HCT116 (cell line): ENCODE measurements around the gene PYGB. TPM values are rescaled to one million over a fixed set of nuclear protein-coding genes. Genes with fewer than 3 reads are reported as not detected.

Experiments used
- ATAC-seq: fragments of 200-7000 bp; cut with Tn5 transposase; 2 replicates; pipeline ENCODE4 v1.9.1; 2020; ENCODE audit warnings: mild to moderate bottlenecking, moderate library complexity
- BruUV-seq: library from RNA; stranded (reverse); fragments of 400-500 nt; replicated peaks from 2 replicates; lab custom pipeline; 2021; lab: Mats Ljungman, UMichigan
- CTCF ChIA-PET: fragments of 300-600 bp; sonication (Branson Sonifier 250); formaldehyde crosslinking; loops from one replicate; lab custom pipeline; 2021; ENCODE audit warnings: antibody characterized with exemption; lab: Charles Lee
- POLR2A ChIA-PET: fragments of 300-600, 350-600 bp; sonication (Branson Sonifier 250); formaldehyde crosslinking; loops from one replicate; lab custom pipeline; 2021; ENCODE audit warnings: antibody characterized with exemption; lab: Charles Lee
- RAD21 ChIA-PET, 2 experiments: fragments of 300-600 bp; sonication (Branson Sonifier 250); formaldehyde crosslinking; loops; one replicate each; lab custom pipeline; 2023; ENCODE audit warnings: low total read pairs in 2 of 2; ENCODE audit not compliant: uncharacterized antibody in 2 of 2, unreplicated experiment in 2 of 2, low non-redundant PET in 1 of 2; lab: Charles Lee
- DNase-seq: peaks from one replicate; pipeline ENCODE4 v3.0.0-alpha.2; 2010; ENCODE audit warnings: low read depth, low spot score
- H2AFZ ChIP-seq: fragments of 200-600 bp; shearing (Covaris generic), sonication (generic); 2 replicates; pipeline ENCODE4 v1.6.1; 2017; ENCODE audit warnings: low read depth, mixed run types, mixed read lengths, antibody characterized with exemption, low read length; ENCODE audit not compliant: poor library complexity, severe bottlenecking
- H3K27ac ChIP-seq: 2 replicates; pipeline ENCODE4 v1.5.1; 2012; ENCODE audit warnings: low read depth, low read length
- H3K27me3 ChIP-seq: fragments of 200-600 bp; sonication (generic); 2 replicates; pipeline ENCODE4 v1.6.1; 2016; ENCODE audit warnings: mixed run types, low read length, mixed read lengths; ENCODE audit not compliant: insufficient read depth
- H3K36me3 ChIP-seq, 2 experiments: fragments of 200-500 bp in 1 of 2; fragments of 200-600 bp in 1 of 2; sonication (Bioruptor generic) in 1 of 2; sonication (generic) in 1 of 2; 2 replicates each; pipeline versions ENCODE4 v1.5.1 to v1.6.1; 2014 to 2016; ENCODE audit warnings: low read length in 2 of 2, inconsistent platforms in 1 of 2, mixed read lengths in 1 of 2, mixed run types in 1 of 2; ENCODE audit not compliant: insufficient read depth in 2 of 2, control insufficient read depth in 1 of 2
- H3K4me1 ChIP-seq, 2 experiments: fragments of 200-600 bp in 1 of 2; sonication (generic) in 1 of 2; 2 replicates each; pipeline versions ENCODE4 v1.5.1 to v1.6.1; 2012 to 2017; ENCODE audit warnings: low read length in 2 of 2, inconsistent platforms in 1 of 2, mild to moderate bottlenecking in 1 of 2, mixed read lengths in 1 of 2, mixed run types in 1 of 2, moderate library complexity in 1 of 2; ENCODE audit not compliant: insufficient read depth in 2 of 2, control insufficient read depth in 1 of 2
- H3K4me2 ChIP-seq: fragments of 200-600 bp; sonication (generic); 2 replicates; pipeline ENCODE4 v1.6.1; 2017; ENCODE audit warnings: mixed run types, low read length, mixed read lengths
- H3K4me3 ChIP-seq, 2 experiments: fragments of 200-600 bp in 1 of 2; sonication (generic) in 1 of 2; replicated peaks in 1 of 2; 2 replicates each; pipeline ENCODE4 v1.5.1; 2011 to 2016; ENCODE audit warnings: low read length in 2 of 2, control low read depth in 1 of 2, low read depth in 1 of 2, mild to moderate bottlenecking in 1 of 2, mixed read lengths in 1 of 2, mixed run types in 1 of 2
- H3K79me2 ChIP-seq: fragments of 200-600 bp; sonication (generic); 2 replicates; pipeline ENCODE4 v1.6.1; 2017; ENCODE audit warnings: mild to moderate bottlenecking, mixed run types, low read length, moderate library complexity, mixed read lengths; ENCODE audit not compliant: insufficient read depth
- H3K9ac ChIP-seq: fragments of 200-600 bp; sonication (generic); 2 replicates; pipeline ENCODE4 v1.6.1; 2016; ENCODE audit warnings: low read length, mixed read lengths
- H3K9me2 ChIP-seq: fragments of 200-600 bp; sonication (generic), shearing (Covaris generic); 2 replicates; pipeline ENCODE4 v1.6.1; 2017; ENCODE audit warnings: mixed run types, mild to moderate bottlenecking, moderate library complexity; ENCODE audit not compliant: insufficient read depth
- H3K9me3 ChIP-seq, 2 experiments: fragments of 200-500 bp in 1 of 2; fragments of 200-600 bp in 1 of 2; sonication (Bioruptor generic) in 1 of 2; sonication (generic) in 1 of 2; 2 replicates each; pipeline ENCODE4 v1.6.1; 2014 to 2017; ENCODE audit warnings: low read length in 2 of 2, mixed read lengths in 2 of 2, inconsistent platforms in 1 of 2, low read depth in 1 of 2, mild to moderate bottlenecking in 1 of 2, mixed run types in 1 of 2, moderate library complexity in 1 of 2; ENCODE audit not compliant: control insufficient read depth in 1 of 2, insufficient read depth in 1 of 2
- H4K20me1 ChIP-seq: fragments of 200-600 bp; sonication (generic), shearing (Covaris generic); 2 replicates; pipeline ENCODE4 v1.6.1; 2017; ENCODE audit warnings: mixed run types, mild to moderate bottlenecking, moderate library complexity; ENCODE audit not compliant: insufficient read depth
- CEBPB ChIP-seq: IDR thresholded peaks from 2 replicates; pipeline ENCODE4 v1.6.1; 2012; ENCODE audit warnings: low read depth
- CTCF ChIP-seq, 3 experiments: fragments of 200-600 bp in 1 of 3; sonication (generic) in 1 of 3; IDR thresholded peaks in 2 of 3; conservative IDR thresholded peaks in 1 of 3; 2 replicates each; pipeline ENCODE4 v1.5.1; 2012 to 2017; ENCODE audit warnings: low read depth in 2 of 3, low read length in 2 of 3, antibody characterized with exemption in 1 of 3, borderline replicate concordance in 1 of 3, control low read depth in 1 of 3, mild to moderate bottlenecking in 1 of 3, mixed read lengths in 1 of 3, mixed run types in 1 of 3, moderate library complexity in 1 of 3; ENCODE audit not compliant: insufficient read depth in 1 of 3
- ELF1 ChIP-seq: IDR thresholded peaks from 2 replicates; pipeline ENCODE4 v1.6.1; 2012; ENCODE audit warnings: low read depth, borderline replicate concordance
- EZH2 ChIP-seq: fragments of 200-600 bp; sonication (generic); IDR thresholded peaks from 2 replicates; pipeline ENCODE4 v1.6.1; 2017; ENCODE audit warnings: antibody characterized with exemption, mixed run types
- FOSL1 ChIP-seq: IDR thresholded peaks from 2 replicates; pipeline ENCODE4 v1.6.1; 2012; ENCODE audit warnings: low read depth
- JUND ChIP-seq: IDR thresholded peaks from 2 replicates; pipeline ENCODE4 v1.6.1; 2012
- REST ChIP-seq: IDR thresholded peaks from 2 replicates; pipeline ENCODE4 v1.6.1; 2012; ENCODE audit warnings: low read depth
- SIN3A ChIP-seq: IDR thresholded peaks from 2 replicates; pipeline ENCODE4 v1.6.1; 2012; ENCODE audit warnings: low read depth
- SP1 ChIP-seq: IDR thresholded peaks from 2 replicates; pipeline ENCODE4 v1.6.1; 2012; ENCODE audit warnings: low read depth
- SRF ChIP-seq: IDR thresholded peaks from 2 replicates; pipeline ENCODE4 v1.6.1; 2012; ENCODE audit warnings: low read depth
- TCF7L2 ChIP-seq: IDR thresholded peaks from 2 replicates; pipeline ENCODE4 v1.7.0; 2011; ENCODE audit warnings: borderline replicate concordance, inconsistent platforms; ENCODE audit not compliant: insufficient read depth, insufficient read length; ENCODE audit errors: extremely low read depth
- ZBTB33 ChIP-seq: IDR thresholded peaks from 2 replicates; pipeline ENCODE4 v1.6.1; 2011; ENCODE audit warnings: mild to moderate bottlenecking, low read length, moderate library complexity; ENCODE audit not compliant: insufficient replicate concordance; ENCODE audit errors: extremely low read depth
- ZFX ChIP-seq: fragments of 450-650 bp; IDR thresholded peaks from 2 replicates; pipeline ENCODE4 v1.6.1; 2017
- ZNF274 ChIP-seq: fragments of 200-500 bp; sonication (Bioruptor generic); IDR thresholded peaks from 2 replicates; pipeline ENCODE4 v1.6.1; 2014; ENCODE audit warnings: mild to moderate bottlenecking, low read depth, low read length, inconsistent platforms
- intact Hi-C: fragments of 100-400 bp; cut with micrococcal nuclease; formaldehyde crosslinking; loops from 2 replicates; pipeline ENCODE4 v1.10.0; 2022
- total RNA-seq: library from RNA; stranded (reverse); gene quantifications from one replicate; pipeline ENCODE4 v1.2.1, GENCODE V29; 2021; ENCODE audit not compliant: unreplicated experiment

Gene PYGB
- total RNA-seq, 1 experiment from 2014 or later, result 87.8 TPM

GRCh38 chr20:25346349-25346748, 98.5 kb downstream of the PYGB start:
- no peaks in the 10 kb centered on the region for H3K4me1 ChIP-seq
- no peaks in the 10 kb centered on the region for H3K36me3 ChIP-seq
- H4K20me1 ChIP-seq, result no peaks in the 10 kb centered on the region
- DNase-seq, result no peak
- no peaks in the 10 kb centered on the region for H3K27me3 ChIP-seq
- H2AFZ ChIP-seq, result no peak overlapping the region
- BruUV-seq, result no TSS peak
- H3K9ac ChIP-seq, result no peak overlapping the region
- H3K79me2 ChIP-seq, result peaks cover 29% of the 10 kb centered on the region
- no peaks in the 10 kb centered on the region for H3K9me3 ChIP-seq
- no peak for ATAC-seq
- CTCF ChIA-PET, result no interaction called here
- H3K27ac ChIP-seq, result no peak overlapping the region
- H3K4me2 ChIP-seq, result no peak overlapping the region
- H3K4me3 ChIP-seq, result no peak overlapping the region
- RAD21 ChIA-PET, result no interaction called here
- POLR2A ChIA-PET, result no interaction called here
- TF ChIP-seq ZBTB33 (no peak), SIN3A (no peak), SRF (no peak), SP1 (no peak), EZH2 (no peak), JUND (no peak), REST (no peak), FOSL1 (no peak), ELF1 (no peak), CTCF (IDR thresholded peaks at IDR 0.05 in 2 of 3, conservative IDR thresholded peaks at IDR 0.05 in 1 of 3; ENCODE audit: borderline replicate concordance in 1 of 3, insufficient read depth in 1 of 3, low read depth in 2 of 3, low read length in 2 of 3) (no peak), ZFX (no peak), CEBPB (no peak), ZNF274 (no peak), TCF7L2 (no peak)
- TF ChIP-seq, all 23 proteins: peak for 0
- intact Hi-C loops, result no loop called here
- H3K9me2 ChIP-seq, result no peaks in the 10 kb centered on the region
